ENCODE results near the gene KRTCAP3. TPM values are rescaled to one million over a fixed set of nuclear protein-coding genes. Genes with fewer than 3 reads are reported as not detected.

KRTCAP3 gene
- total RNA-seq, result not detected in 2 replicates

DNA sequence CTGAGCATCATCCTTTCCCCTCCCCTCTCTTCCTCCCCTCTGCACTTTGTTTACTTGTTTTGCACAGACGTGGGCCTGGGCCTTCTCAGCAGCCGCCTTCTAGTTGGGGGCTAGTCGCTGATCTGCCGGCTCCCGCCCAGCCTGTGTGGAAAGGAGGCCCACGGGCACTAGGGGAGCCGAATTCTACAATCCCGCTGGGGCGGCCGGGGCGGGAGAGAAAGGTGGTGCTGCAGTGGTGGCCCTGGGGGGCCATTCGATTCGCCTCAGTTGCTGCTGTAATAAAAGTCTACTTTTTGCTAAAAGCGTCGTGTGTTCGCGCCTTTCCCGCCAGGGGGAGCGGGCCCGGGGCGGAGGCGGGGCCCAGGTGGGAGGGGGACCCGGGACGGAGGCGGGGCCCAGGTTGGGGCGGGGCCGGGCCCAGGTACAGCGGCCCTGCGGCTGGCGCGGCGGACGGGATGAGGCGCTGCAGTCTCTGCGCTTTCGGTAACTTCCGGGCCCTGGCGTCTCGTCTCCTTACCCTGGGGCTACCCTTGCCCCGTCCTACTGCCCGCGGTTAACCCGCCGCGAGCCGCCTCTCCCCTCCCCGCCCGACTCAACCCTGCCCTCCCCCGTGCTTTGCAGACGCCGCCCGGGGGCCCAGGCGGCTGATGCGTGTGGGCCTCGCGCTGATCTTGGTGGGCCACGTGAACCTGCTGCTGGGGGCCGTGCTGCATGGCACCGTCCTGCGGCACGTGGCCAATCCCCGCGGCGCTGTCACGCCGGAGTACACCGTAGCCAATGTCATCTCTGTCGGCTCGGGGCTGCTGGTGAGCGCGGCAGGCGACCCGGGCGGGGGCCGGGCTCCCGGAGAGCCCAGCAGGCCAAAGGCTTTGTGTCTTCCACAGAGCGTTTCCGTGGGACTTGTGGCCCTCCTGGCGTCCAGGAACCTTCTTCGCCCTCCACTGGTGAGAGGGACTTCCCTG, at the start of gene KRTCAP3:
Gene KRTCAP3 (plus strand): TSS at position 424 of the 962 bp plus-strand sequence. CDS start 32 bp downstream, at position 456.
- DNase-seq (ENCODE audit: low read depth), result no peak
- no peak within 1 kb of the TSS for H3K4me3 ChIP-seq (ENCODE audit: low read depth, low read length)
- TF ChIP-seq, protein P1, sequence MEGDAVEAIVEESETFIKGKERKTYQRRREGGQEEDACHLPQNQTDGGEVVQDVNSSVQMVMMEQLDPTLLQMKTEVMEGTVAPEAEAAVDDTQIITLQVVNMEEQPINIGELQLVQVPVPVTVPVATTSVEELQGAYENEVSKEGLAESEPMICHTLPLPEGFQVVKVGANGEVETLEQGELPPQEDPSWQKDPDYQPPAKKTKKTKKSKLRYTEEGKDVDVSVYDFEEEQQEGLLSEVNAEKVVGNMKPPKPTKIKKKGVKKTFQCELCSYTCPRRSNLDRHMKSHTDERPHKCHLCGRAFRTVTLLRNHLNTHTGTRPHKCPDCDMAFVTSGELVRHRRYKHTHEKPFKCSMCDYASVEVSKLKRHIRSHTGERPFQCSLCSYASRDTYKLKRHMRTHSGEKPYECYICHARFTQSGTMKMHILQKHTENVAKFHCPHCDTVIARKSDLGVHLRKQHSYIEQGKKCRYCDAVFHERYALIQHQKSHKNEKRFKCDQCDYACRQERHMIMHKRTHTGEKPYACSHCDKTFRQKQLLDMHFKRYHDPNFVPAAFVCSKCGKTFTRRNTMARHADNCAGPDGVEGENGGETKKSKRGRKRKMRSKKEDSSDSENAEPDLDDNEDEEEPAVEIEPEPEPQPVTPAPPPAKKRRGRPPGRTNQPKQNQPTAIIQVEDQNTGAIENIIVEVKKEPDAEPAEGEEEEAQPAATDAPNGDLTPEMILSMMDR (IDR thresholded peaks at IDR 0.05; ENCODE audit: insufficient read depth, low read depth, low read length), result no peak

GRCh38 chr2:27393225-27393624, 49.0 kb upstream of the KRTCAP3 start:
- TF ChIP-seq, protein P1 (IDR thresholded peaks at IDR 0.05; ENCODE audit: insufficient read depth, low read depth, low read length), result no peak
- no peak for DNase-seq (ENCODE audit: low read depth)
- no peak overlapping the region for H3K4me3 ChIP-seq (ENCODE audit: low read depth, low read length)

DNA sequence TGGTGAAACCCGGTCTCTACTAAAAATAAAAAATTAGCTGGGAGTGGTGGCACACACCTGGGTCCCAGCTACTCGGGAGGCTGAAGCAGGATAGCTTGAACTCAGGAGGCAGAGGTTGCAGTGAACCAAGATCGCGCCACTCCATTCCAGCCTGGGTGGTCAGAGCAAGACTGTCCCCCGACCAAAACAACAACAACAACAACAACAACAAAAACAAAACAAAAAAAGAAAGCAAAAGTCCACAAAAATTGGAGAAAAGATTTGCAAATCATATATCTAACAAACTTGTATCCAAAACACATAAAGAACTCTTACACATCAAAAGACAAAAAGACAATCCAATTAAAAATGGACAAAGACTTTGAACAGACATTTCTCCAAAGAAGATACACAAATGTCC, 43.2 kb upstream of the KRTCAP3 start:
- TF ChIP-seq, protein P1 (IDR thresholded peaks at IDR 0.05; ENCODE audit: insufficient read depth, low read depth, low read length), result no peak
- DNase-seq (ENCODE audit: low read depth), result no peak
- no peak overlapping the region for H3K4me3 ChIP-seq (ENCODE audit: low read depth, low read length)

DNA sequence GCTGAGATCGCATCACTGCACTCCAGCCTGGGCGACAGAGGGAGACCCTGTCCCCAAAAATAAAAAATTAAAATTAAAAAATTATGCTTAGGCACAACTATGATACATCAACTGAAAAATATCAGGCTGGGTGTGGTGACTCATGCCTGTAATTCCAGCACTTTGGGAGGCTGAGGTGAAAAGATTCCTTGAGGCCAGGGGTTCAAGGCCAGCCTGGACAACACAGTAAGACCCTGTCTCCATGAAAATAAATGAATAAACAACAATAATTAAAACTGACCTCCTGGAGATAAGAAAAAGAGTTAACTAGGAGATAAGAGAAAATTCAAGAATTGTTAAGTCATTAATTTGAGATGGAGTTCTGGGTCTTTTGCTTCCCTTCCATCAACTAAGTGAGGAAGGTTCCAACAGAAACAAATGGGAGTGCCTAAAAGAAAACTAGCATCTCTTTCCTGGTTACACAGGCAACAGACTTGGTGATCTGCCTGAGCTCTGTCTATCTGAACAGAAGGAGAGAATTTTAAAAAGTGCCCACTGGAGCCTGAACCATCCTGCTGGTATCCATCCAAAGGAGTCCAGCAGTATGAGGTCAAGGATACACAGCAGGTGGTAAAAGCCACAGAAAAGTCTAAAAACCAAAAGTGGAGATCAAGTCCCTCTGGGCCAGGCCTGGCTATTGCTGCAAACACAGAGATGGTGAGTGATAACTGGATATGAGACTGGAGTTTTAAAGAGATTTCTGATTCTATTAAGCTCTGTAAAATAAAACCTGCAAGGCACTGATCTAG, 41.6 kb upstream of the KRTCAP3 start:
- H3K4me3 ChIP-seq (ENCODE audit: low read depth, low read length), result no peak overlapping the region
- TF ChIP-seq, protein P1 (IDR thresholded peaks at IDR 0.05; ENCODE audit: insufficient read depth, low read depth, low read length), result no peak
- no peak for DNase-seq (ENCODE audit: low read depth)

DNA sequence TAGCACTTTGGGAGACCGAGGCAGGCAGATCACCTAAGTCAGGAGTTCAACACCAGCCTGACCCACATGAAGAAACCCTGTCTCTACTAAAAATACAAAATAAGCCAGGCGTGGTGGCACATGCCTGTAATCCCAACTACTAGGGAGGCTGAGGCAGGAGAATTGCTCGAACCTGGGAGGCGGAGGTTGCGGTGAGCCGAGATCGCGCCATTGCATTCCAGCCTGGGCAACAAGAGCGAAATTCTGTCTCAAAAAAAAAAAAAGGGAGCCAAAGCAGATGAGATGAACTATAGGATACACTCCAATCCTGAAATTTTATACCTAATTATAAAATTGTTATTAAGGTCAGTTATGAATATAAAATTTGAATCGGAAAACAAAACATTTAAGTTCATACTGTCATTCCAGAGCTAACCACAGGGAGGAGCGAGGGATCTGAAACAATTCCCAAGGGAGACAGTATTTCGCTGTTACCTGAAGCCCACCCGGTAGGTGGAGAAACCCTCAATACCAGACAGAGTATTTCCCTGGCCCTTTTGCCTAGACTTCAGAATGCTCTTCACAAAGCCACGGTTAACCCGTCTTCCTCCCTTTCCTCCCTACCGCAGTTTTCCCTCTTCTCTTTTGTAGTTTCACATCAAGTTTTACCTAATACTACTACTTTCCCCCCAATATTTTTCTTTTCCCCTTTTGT, 34.2 kb upstream of the KRTCAP3 start:
- TF ChIP-seq, protein P1 (IDR thresholded peaks at IDR 0.05; ENCODE audit: insufficient read depth, low read depth, low read length), result peak; percentile 70
- DNase-seq (ENCODE audit: low read depth), result peak; percentile 62
- peak overlapping the region; percentile 97 for H3K4me3 ChIP-seq (ENCODE audit: low read depth, low read length)

GRCh38 chr2:27408601-27409320, 33.4 kb upstream of the KRTCAP3 start:
- DNase-seq (ENCODE audit: low read depth), result no peak
- H3K4me3 ChIP-seq (ENCODE audit: low read depth, low read length), result peak overlapping the region; percentile 97
- TF ChIP-seq, protein P1 (IDR thresholded peaks at IDR 0.05; ENCODE audit: insufficient read depth, low read depth, low read length), result no peak

Measured in fibroblast of villous mesenchyme (primary cell).